ENCODE data around the gene RAB11FIP3.

Gene RAB11FIP3

DNA sequence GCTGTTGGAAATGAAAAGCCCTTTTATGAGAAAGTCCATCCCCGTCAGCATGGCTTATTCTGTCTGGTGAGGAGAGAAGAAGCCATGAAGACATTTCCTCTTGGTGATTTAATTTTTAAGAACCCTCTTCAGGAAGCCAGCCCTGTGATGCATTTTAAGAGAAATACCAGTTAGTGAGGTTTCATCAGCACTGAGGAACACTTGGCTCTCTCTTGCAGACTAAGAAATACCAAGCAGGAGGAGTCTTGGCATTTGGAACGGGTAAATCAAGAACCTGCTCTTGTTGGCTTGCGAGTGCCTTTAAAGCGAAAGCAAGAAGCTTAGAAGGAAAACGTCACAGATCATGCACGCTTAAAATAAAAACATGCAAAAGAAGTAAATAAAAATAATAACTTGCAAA is 17.5 kb downstream of the RAB11FIP3 start:
- Histone ChIP-seq H3K4me3 (ENCODE audit: low read length) (no peak overlapping the region), H3K79me2 (ENCODE audit: low read length) (peaks cover 28% of the 10 kb centered on the region)

GRCh38 chr16:444027-444426 is 18.6 kb downstream of the RAB11FIP3 start:
- Histone ChIP-seq H4K20me1 (ENCODE audit: insufficient read depth, low read length) (peaks cover 6% of the 10 kb centered on the region; the same call in 1 of the 2 replicates), H3K4me3 (ENCODE audit: low read length) (no peak overlapping the region), H3K79me2 (ENCODE audit: low read length) (peaks cover 29% of the 10 kb centered on the region), H3K9me3 (ENCODE audit: insufficient read depth, low read length) (no peaks in the 10 kb centered on the region), H3K27me3 (ENCODE audit: low read depth, low read length) (no peaks in the 10 kb centered on the region), H3K4me2 (ENCODE audit: low read length) (no peak overlapping the region), H3K4me1 (ENCODE audit: low read length) (no peaks in the 10 kb centered on the region), H3K36me3 (replicated peaks; ENCODE audit: low read depth, low read length) (no peaks in the 10 kb centered on the region), H2AFZ (ENCODE audit: low read depth, low read length) (no peak overlapping the region), H3K9ac (ENCODE audit: low read length) (no peak overlapping the region), H3K27ac (ENCODE audit: low read length) (no peak overlapping the region)
- TF ChIP-seq, protein P1, sequence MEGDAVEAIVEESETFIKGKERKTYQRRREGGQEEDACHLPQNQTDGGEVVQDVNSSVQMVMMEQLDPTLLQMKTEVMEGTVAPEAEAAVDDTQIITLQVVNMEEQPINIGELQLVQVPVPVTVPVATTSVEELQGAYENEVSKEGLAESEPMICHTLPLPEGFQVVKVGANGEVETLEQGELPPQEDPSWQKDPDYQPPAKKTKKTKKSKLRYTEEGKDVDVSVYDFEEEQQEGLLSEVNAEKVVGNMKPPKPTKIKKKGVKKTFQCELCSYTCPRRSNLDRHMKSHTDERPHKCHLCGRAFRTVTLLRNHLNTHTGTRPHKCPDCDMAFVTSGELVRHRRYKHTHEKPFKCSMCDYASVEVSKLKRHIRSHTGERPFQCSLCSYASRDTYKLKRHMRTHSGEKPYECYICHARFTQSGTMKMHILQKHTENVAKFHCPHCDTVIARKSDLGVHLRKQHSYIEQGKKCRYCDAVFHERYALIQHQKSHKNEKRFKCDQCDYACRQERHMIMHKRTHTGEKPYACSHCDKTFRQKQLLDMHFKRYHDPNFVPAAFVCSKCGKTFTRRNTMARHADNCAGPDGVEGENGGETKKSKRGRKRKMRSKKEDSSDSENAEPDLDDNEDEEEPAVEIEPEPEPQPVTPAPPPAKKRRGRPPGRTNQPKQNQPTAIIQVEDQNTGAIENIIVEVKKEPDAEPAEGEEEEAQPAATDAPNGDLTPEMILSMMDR (IDR thresholded peaks at IDR 0.05; ENCODE audit: low read depth, low read length), result no peak
- TF ChIP-seq EZH2phosphoT487 (IDR thresholded peaks at IDR 0.05; ENCODE audit: low read depth), result no peak

More for the DNA sequence above, 17.5 kb downstream of the RAB11FIP3 start:
- H3K36me3 ChIP-seq (replicated peaks; ENCODE audit: low read depth, low read length), result no peaks in the 10 kb centered on the region
- no peak overlapping the region for H3K4me2 ChIP-seq (ENCODE audit: low read length)
- H3K27me3 ChIP-seq (ENCODE audit: low read depth, low read length), result no peaks in the 10 kb centered on the region
- no peak overlapping the region for H3K9ac ChIP-seq (ENCODE audit: low read length)
- H3K9me3 ChIP-seq (ENCODE audit: insufficient read depth, low read length), result no peaks in the 10 kb centered on the region
- no peak overlapping the region for H2AFZ ChIP-seq (ENCODE audit: low read depth, low read length)
- H3K27ac ChIP-seq (ENCODE audit: low read length), result no peak overlapping the region
- TF ChIP-seq, protein P1 (IDR thresholded peaks at IDR 0.05; ENCODE audit: low read depth, low read length), result no peak
- peaks cover 5% of the 10 kb centered on the region; the same call in 1 of the 2 replicates for H4K20me1 ChIP-seq (ENCODE audit: insufficient read depth, low read length)
- H3K4me1 ChIP-seq (ENCODE audit: low read length), result no peaks in the 10 kb centered on the region

DNA sequence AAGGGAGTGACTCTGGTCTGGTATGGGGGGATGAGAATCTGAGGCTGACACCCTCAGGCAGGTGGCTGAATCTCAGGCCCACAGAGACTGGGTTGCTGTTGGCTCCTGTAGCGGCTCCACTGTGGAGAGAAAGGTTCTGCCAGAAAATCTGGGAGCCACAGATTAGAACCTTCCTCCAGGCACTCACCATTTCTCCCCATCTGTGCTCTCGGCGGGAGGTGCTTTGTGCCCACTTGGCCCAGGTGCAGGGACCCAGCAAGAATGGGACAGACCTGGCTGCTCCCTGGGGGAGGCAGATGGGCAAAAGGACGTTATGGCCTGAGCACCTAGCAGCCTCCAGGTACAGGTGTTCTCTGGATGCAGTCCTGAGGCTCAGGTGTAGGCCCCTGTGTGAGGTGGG is 20.1 kb downstream of the RAB11FIP3 start:
- no peak overlapping the region for H3K27ac ChIP-seq (ENCODE audit: low read length)
- no peak for TF ChIP-seq EZH2phosphoT487 (IDR thresholded peaks at IDR 0.05; ENCODE audit: low read depth)
- TF ChIP-seq, protein P1 (IDR thresholded peaks at IDR 0.05; ENCODE audit: low read depth, low read length), result no peak
- H3K4me1 ChIP-seq (ENCODE audit: low read length), result peaks cover 9% of the 10 kb centered on the region
- peaks cover 12% of the 10 kb centered on the region; the same call in 1 of the 2 replicates for H4K20me1 ChIP-seq (ENCODE audit: insufficient read depth, low read length)
- H3K36me3 ChIP-seq (replicated peaks; ENCODE audit: low read depth, low read length), result no peaks in the 10 kb centered on the region
- no peaks in the 10 kb centered on the region for H3K27me3 ChIP-seq (ENCODE audit: low read depth, low read length)
- no peak overlapping the region for H3K4me3 ChIP-seq (ENCODE audit: low read length)
- H3K9me3 ChIP-seq (ENCODE audit: insufficient read depth, low read length), result no peaks in the 10 kb centered on the region
- H2AFZ ChIP-seq (ENCODE audit: low read depth, low read length), result no peak overlapping the region
- peaks cover 32% of the 10 kb centered on the region for H3K79me2 ChIP-seq (ENCODE audit: low read length)
- H3K4me2 ChIP-seq (ENCODE audit: low read length), result no peak overlapping the region
- no peak overlapping the region for H3K9ac ChIP-seq (ENCODE audit: low read length)

- no peaks in the 10 kb centered on the region for H3K36me3 ChIP-seq (replicated peaks; ENCODE audit: low read depth, low read length)
- H3K79me2 ChIP-seq (ENCODE audit: low read length), result peaks cover 13% of the 10 kb centered on the region; the same call in 1 of the 2 replicates
- no peak overlapping the region for H3K9ac ChIP-seq (ENCODE audit: low read length)
- no peak overlapping the region for H3K4me3 ChIP-seq (ENCODE audit: low read length)
- no peaks in the 10 kb centered on the region for H3K27me3 ChIP-seq (ENCODE audit: low read depth, low read length)
- H3K4me2 ChIP-seq (ENCODE audit: low read length), result peak overlapping the region; percentile 63
- H3K27ac ChIP-seq (ENCODE audit: low read length), result no peak overlapping the region
- H2AFZ ChIP-seq (ENCODE audit: low read depth, low read length), result no peak overlapping the region
- H3K9me3 ChIP-seq (ENCODE audit: insufficient read depth, low read length), result no peaks in the 10 kb centered on the region
- H4K20me1 ChIP-seq (ENCODE audit: insufficient read depth, low read length), result peaks cover 12% of the 10 kb centered on the region; the same call in 1 of the 2 replicates
- TF ChIP-seq, protein P1 (IDR thresholded peaks at IDR 0.05; ENCODE audit: low read depth, low read length), result no peak
- no peak for TF ChIP-seq EZH2phosphoT487 (IDR thresholded peaks at IDR 0.05; ENCODE audit: low read depth)
- H3K4me1 ChIP-seq (ENCODE audit: low read length), result peaks cover 13% of the 10 kb centered on the region
These were observed 24.9 kb downstream of the RAB11FIP3 start for GRCh38 chr16:450385-450784.
